Progenitor cell of endocrine pancreas (in vitro differentiated cells): ENCODE data around the gene DLX1. TPM values are rescaled to one million over a fixed set of nuclear protein-coding genes. Genes with fewer than 3 reads are reported as not detected.

Experiments used
- DNase-seq: peaks from one replicate; pipeline ENCODE4 v3.0.0; 2021; ENCODE audit warnings: low spot score; ENCODE audit not compliant: unreplicated experiment
- H3K27ac Mint-ChIP-seq: 2 replicates; pipeline ENCODE4 v1.8.0; 2021; ENCODE audit warnings: mild to moderate bottlenecking, moderate library complexity, mixed read lengths
- H3K27me3 Mint-ChIP-seq: 2 replicates; pipeline ENCODE4 v1.8.0; 2021; ENCODE audit warnings: mixed read lengths
- H3K36me3 Mint-ChIP-seq: 2 replicates; pipeline ENCODE4 v1.8.0; 2022; ENCODE audit warnings: mixed read lengths; ENCODE audit not compliant: insufficient read depth
- H3K4me1 Mint-ChIP-seq: 2 replicates; pipeline ENCODE4 v1.8.0; 2021; ENCODE audit warnings: low read depth, mixed read lengths
- H3K4me3 Mint-ChIP-seq: 2 replicates; pipeline ENCODE4 v1.8.0; 2021; ENCODE audit warnings: low read depth, mild to moderate bottlenecking, moderate library complexity, mixed read lengths
- H3K9me3 Mint-ChIP-seq: 2 replicates; pipeline ENCODE4 v1.8.0; 2021; ENCODE audit warnings: low read depth, mixed read lengths
- CTCF ChIP-seq: fragments of 200-600 bp; sonication (generic); IDR thresholded peaks from one replicate; pipeline ENCODE4 v1.5.0; 2021; ENCODE audit warnings: antibody characterized with exemption, mild to moderate bottlenecking; ENCODE audit not compliant: unreplicated experiment
- total RNA-seq: library from RNA; stranded (reverse); gene quantifications from 2 replicates; pipeline ENCODE4 v1.2.1, GENCODE V29; 2021

DLX1 gene
- total RNA-seq, 1 donor from 2014 or later: 1.7 TPM

DNA sequence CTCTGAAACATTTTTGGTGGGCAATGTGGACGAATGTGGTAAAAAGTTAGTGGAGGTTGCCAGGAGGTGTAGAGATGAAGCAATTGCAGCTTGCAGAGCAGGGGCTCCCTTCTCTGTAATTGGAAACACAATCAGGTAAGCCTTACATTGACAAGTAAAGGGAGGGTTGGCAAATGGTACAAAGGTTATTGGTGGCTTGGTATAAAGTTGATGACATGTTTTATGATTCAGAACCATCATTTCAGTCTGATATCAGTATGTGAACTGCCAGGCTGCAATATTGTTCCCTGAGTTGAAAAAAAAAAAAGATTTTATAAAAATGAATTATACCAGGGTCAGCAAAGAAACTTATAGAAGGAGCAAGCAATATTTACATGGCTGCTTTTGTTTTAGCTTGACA, 14.4 kb upstream of the DLX1 start:
- H3K36me3 Mint-ChIP-seq: peaks cover 1% of the 10 kb centered on the region

GRCh38 chr2:172072303-172072702, 13.0 kb upstream of the DLX1 start:
- no peak overlapping the region for H3K4me3 Mint-ChIP-seq
- H3K4me1 Mint-ChIP-seq: peaks cover 11% of the 10 kb centered on the region
- H3K27ac Mint-ChIP-seq: no peak overlapping the region
- no peaks in the 10 kb centered on the region for H3K9me3 Mint-ChIP-seq
- TF ChIP-seq CTCF: no peak
- peaks cover 78% of the 10 kb centered on the region for H3K27me3 Mint-ChIP-seq
- DNase-seq: no peak
- H3K36me3 Mint-ChIP-seq: peaks cover 1% of the 10 kb centered on the region

More for the DNA sequence above, 14.4 kb upstream of the DLX1 start:
- Mint-ChIP-seq H3K27ac (no peak overlapping the region), H3K9me3 (no peaks in the 10 kb centered on the region), H3K4me3 (no peak overlapping the region), H3K27me3 (peaks cover 65% of the 10 kb centered on the region), H3K4me1 (peaks cover 15% of the 10 kb centered on the region)
- TF ChIP-seq CTCF: no peak
- no peak for DNase-seq

- Mint-ChIP-seq H3K9me3 (no peaks in the 10 kb centered on the region), H3K36me3 (peaks cover 1% of the 10 kb centered on the region), H3K27me3 (peaks cover 81% of the 10 kb centered on the region), H3K27ac (no peak overlapping the region), H3K4me1 (peaks cover 11% of the 10 kb centered on the region), H3K4me3 (no peak overlapping the region)
- no peak for TF ChIP-seq CTCF
- DNase-seq: no peak
Observed at GRCh38 chr2:172072706-172073105, 12.6 kb upstream of the DLX1 start.

GRCh38 chr2:172073518-172073917, 11.8 kb upstream of the DLX1 start:
- TF ChIP-seq CTCF: no peak
- Mint-ChIP-seq H3K27ac (no peak overlapping the region), H3K9me3 (no peaks in the 10 kb centered on the region), H3K36me3 (peaks cover 1% of the 10 kb centered on the region), H3K27me3 (peaks cover 89% of the 10 kb centered on the region), H3K4me1 (peaks cover 11% of the 10 kb centered on the region), H3K4me3 (no peak overlapping the region)
- DNase-seq: no peak

- no peaks in the 10 kb centered on the region for H3K36me3 Mint-ChIP-seq
- peaks cover 11% of the 10 kb centered on the region for H3K4me1 Mint-ChIP-seq
- H3K27ac Mint-ChIP-seq: no peak overlapping the region
- H3K27me3 Mint-ChIP-seq: peaks cover 93% of the 10 kb centered on the region
- H3K4me3 Mint-ChIP-seq: no peak overlapping the region
- TF ChIP-seq CTCF: no peak
- DNase-seq: no peak
- no peaks in the 10 kb centered on the region for H3K9me3 Mint-ChIP-seq
Observed at GRCh38 chr2:172074254-172074653, 11.1 kb upstream of the DLX1 start.
